RWPE2 (cell line): ENCODE data around the gene CENPP.

ENCODE experiments used
- ATAC-seq: fragments of 200-7000 bp; cut with Tn5 transposase; 3 replicates; pipeline ENCODE4 v1.9.1; 2021; ENCODE audit warnings: low read depth
- DNase-seq: peaks from one replicate; pipeline ENCODE4 v3.0.0-alpha.2; 2020; ENCODE audit warnings: low spot score
- H3K27ac ChIP-seq: fragments of 450-650 bp; 2 replicates; pipeline ENCODE4 v1.5.1; 2017; ENCODE audit warnings: mild to moderate bottlenecking; ENCODE audit not compliant: poor library complexity, severe bottlenecking
- H3K27me3 ChIP-seq: fragments of 250-450 bp; sonication (Bioruptor Pico); 2 replicates; pipeline ENCODE4 v1.5.1; 2021; ENCODE audit warnings: mild to moderate bottlenecking, moderate library complexity; ENCODE audit not compliant: insufficient read depth, poor library complexity, severe bottlenecking
- H3K36me3 ChIP-seq: fragments of 250-450 bp; sonication (Bioruptor Pico); 2 replicates; pipeline ENCODE4 v1.5.1; 2020; ENCODE audit warnings: low read depth, mild to moderate bottlenecking, moderate library complexity
- H3K4me1 ChIP-seq: fragments of 250-450 bp; sonication (Bioruptor Pico); 2 replicates; pipeline ENCODE4 v1.5.1; 2021; ENCODE audit warnings: mild to moderate bottlenecking, moderate library complexity; ENCODE audit not compliant: insufficient read depth, poor library complexity, severe bottlenecking
- H3K4me3 ChIP-seq: fragments of 250-450 bp; sonication (Bioruptor Pico); 2 replicates; pipeline ENCODE4 v1.5.1; 2021; ENCODE audit warnings: mild to moderate bottlenecking, moderate library complexity; ENCODE audit not compliant: severe bottlenecking
- H3K9me3 ChIP-seq: fragments of 250-450 bp; sonication (Bioruptor Pico); 2 replicates; pipeline ENCODE4 v1.5.1; 2021; ENCODE audit warnings: mild to moderate bottlenecking, moderate library complexity; ENCODE audit not compliant: severe bottlenecking
- CTCF ChIP-seq: fragments of 450-650 bp; IDR thresholded peaks from one replicate; pipeline ENCODE4 v1.5.1; 2017; ENCODE audit warnings: mild to moderate bottlenecking, moderate library complexity; ENCODE audit not compliant: poor library complexity, severe bottlenecking

The CENPP gene

DNA sequence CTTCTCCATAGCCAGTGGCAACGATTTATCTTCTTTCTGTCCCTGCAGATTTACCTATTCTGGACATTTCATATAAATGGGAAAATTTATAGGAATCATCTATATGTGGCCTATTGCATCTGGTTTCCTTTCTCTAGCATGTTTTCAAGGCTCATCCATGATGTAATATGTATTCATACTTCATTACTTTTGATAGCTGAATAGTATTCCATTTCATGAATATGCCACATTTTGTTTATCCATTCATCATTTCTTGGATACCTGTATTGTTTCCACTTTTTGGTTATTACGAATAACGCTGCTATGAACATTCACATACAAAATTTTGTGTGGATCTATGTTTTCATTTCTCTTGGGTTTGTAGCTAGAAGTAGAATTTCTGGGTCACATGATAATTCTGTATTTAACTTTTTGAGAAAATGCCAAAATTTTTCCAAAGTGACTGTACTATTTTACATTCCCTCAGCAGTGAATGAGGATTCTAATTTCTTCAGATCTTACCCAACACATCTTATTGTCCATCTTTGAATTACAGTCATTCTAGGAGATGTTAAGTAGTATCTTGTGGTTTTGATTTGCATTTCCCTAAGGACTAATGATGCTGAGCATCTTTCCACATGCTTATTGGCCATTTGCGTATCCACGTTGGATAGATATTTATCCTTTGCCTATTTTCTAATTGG, 35.9 kb upstream of the CENPP start:
- H3K27ac ChIP-seq = no peak overlapping the region
- DNase-seq (no peak), ATAC-seq (no peak)
- no peaks in the 10 kb centered on the region for H3K27me3 ChIP-seq
- peaks cover 85% of the 10 kb centered on the region for H3K36me3 ChIP-seq
- no peak for TF ChIP-seq CTCF
- H3K9me3 ChIP-seq = no peaks in the 10 kb centered on the region
- peaks cover 12% of the 10 kb centered on the region for H3K4me1 ChIP-seq
- H3K4me3 ChIP-seq = no peak overlapping the region

DNA sequence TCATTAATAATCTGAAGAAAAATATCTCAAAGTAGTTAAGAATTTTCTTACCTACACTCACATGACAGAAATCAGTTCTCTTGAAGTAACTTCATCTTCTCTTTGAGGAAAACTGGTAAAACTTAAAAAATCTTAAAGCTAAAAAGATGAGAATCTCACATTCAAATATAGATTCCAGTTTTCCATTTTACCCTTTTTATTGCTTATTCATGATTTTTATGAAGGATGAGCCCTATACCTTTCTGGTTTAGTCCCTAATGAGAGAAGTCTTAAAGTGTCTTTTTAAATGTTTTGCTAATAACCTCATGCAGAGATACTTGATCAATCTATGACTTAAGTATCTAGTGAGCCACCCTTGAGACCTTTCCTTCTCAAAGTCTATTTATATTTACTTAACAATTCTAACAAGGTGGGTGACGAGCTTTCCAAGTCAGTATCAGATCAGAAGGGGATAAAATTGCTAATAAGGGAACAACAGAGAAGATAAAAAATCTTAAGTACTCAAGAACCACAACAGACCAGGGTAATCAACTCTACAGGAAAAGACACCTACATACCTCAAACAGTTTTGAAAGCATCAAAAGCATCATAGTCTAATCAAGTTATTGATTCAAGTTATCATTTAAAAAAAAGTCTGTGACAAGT, 34.8 kb upstream of the CENPP start:
- no peaks in the 10 kb centered on the region for H3K9me3 ChIP-seq
- DNase-seq (no peak), ATAC-seq (no peak)
- peaks cover 74% of the 10 kb centered on the region for H3K36me3 ChIP-seq
- H3K4me3 ChIP-seq = no peak overlapping the region
- peaks cover 20% of the 10 kb centered on the region for H3K4me1 ChIP-seq
- no peaks in the 10 kb centered on the region for H3K27me3 ChIP-seq
- TF ChIP-seq CTCF = no peak
- no peak overlapping the region for H3K27ac ChIP-seq

GRCh38 chr9:92291577-92291976, 34.2 kb upstream of the CENPP start:
- peaks cover 20% of the 10 kb centered on the region for H3K4me1 ChIP-seq
- no peak overlapping the region for H3K27ac ChIP-seq
- no peaks in the 10 kb centered on the region for H3K9me3 ChIP-seq
- no peak for ATAC-seq
- DNase-seq = no peak
- peaks cover 68% of the 10 kb centered on the region for H3K36me3 ChIP-seq
- no peak overlapping the region for H3K4me3 ChIP-seq
- no peaks in the 10 kb centered on the region for H3K27me3 ChIP-seq
- TF ChIP-seq CTCF = no peak

- DNase-seq (no peak), ATAC-seq (no peak)
- Histone ChIP-seq H3K9me3 (no peaks in the 10 kb centered on the region), H3K27me3 (no peaks in the 10 kb centered on the region), H3K27ac (peak overlapping the region; percentile 55), H3K4me1 (peaks cover 20% of the 10 kb centered on the region), H3K4me3 (peak overlapping the region; percentile 56), H3K36me3 (peaks cover 67% of the 10 kb centered on the region)
- no peak for TF ChIP-seq CTCF
Observed at GRCh38 chr9:92292338-92293074, 33.2 kb upstream of the CENPP start.
